Astrocyte (in vitro differentiated cells and primary cell): ENCODE results near the gene COL4A6. TPM values are rescaled to one million over a fixed set of nuclear protein-coding genes. Genes with fewer than 3 reads are reported as not detected.

Source experiments
- DNase-seq: peaks from one replicate; pipeline ENCODE4 v3.0.0-alpha.2; 2010; ENCODE audit warnings: low read depth
- FAIRE-seq: peaks from 2 replicates; lab custom pipeline; 2011; peaks lifted over from hg19 to GRCh38; lab: Jason Lieb, UNC
- H2AFZ ChIP-seq: 2 replicates; pipeline ENCODE4 v1.6.0; 2012; ENCODE audit warnings: low read depth, low read length, inconsistent platforms
- H3K27ac ChIP-seq: 2 replicates; pipeline ENCODE4 v1.5.1; 2011; ENCODE audit warnings: low read depth, low read length, inconsistent platforms
- H3K27me3 ChIP-seq: 2 replicates; pipeline ENCODE4 v1.6.0; 2011; ENCODE audit warnings: low read length, inconsistent platforms; ENCODE audit not compliant: insufficient read depth
- H3K36me3 ChIP-seq: 2 replicates; pipeline ENCODE4 v1.5.1; 2011; ENCODE audit warnings: low read length, inconsistent platforms; ENCODE audit not compliant: insufficient read depth
- H3K4me1 ChIP-seq: 2 replicates; pipeline ENCODE4 v1.5.1; 2011; ENCODE audit warnings: low read length, inconsistent platforms; ENCODE audit not compliant: insufficient read depth
- H3K4me2 ChIP-seq: 2 replicates; pipeline ENCODE4 v1.6.0; 2012; ENCODE audit warnings: low read length, inconsistent platforms
- H3K4me3 ChIP-seq: 2 replicates; pipeline ENCODE4 v1.5.1; 2011; ENCODE audit warnings: low read depth, mild to moderate bottlenecking, low read length, inconsistent platforms; ENCODE audit not compliant: insufficient read depth
- H3K79me2 ChIP-seq: 2 replicates; pipeline ENCODE4 v1.6.0; 2012; ENCODE audit warnings: mild to moderate bottlenecking, low read length, inconsistent platforms; ENCODE audit not compliant: insufficient read depth
- H3K9ac ChIP-seq: 2 replicates; pipeline ENCODE4 v1.6.0; 2012; ENCODE audit warnings: mild to moderate bottlenecking, low read length, inconsistent platforms
- H3K9me3 ChIP-seq: 2 replicates; pipeline ENCODE4 v1.5.1; 2012; ENCODE audit warnings: low read depth, mild to moderate bottlenecking, low read length, inconsistent platforms; ENCODE audit not compliant: insufficient read depth
- H4K20me1 ChIP-seq: 2 replicates; pipeline ENCODE4 v1.6.0; 2012; ENCODE audit warnings: low read length, inconsistent platforms; ENCODE audit not compliant: insufficient read depth
- H3K27ac Mint-ChIP-seq: one replicate; pipeline ENCODE4 v1.8.0; 2021; ENCODE audit warnings: mild to moderate bottlenecking, mixed read lengths; ENCODE audit not compliant: unreplicated experiment
- H3K27me3 Mint-ChIP-seq: one replicate; pipeline ENCODE4 v1.8.0; 2021; ENCODE audit warnings: low read depth, mixed read lengths; ENCODE audit not compliant: unreplicated experiment
- H3K36me3 Mint-ChIP-seq: one replicate; pipeline ENCODE4 v1.8.0; 2021; ENCODE audit warnings: low read depth, mixed read lengths; ENCODE audit not compliant: unreplicated experiment
- H3K4me1 Mint-ChIP-seq: one replicate; pipeline ENCODE4 v1.8.0; 2021; ENCODE audit warnings: low read depth, mixed read lengths; ENCODE audit not compliant: unreplicated experiment
- H3K4me3 Mint-ChIP-seq: one replicate; pipeline ENCODE4 v1.8.0; 2021; ENCODE audit warnings: mild to moderate bottlenecking, moderate library complexity, mixed read lengths; ENCODE audit not compliant: unreplicated experiment
- H3K9me3 Mint-ChIP-seq: one replicate; pipeline ENCODE4 v1.8.0; 2021; ENCODE audit warnings: mild to moderate bottlenecking, mixed read lengths; ENCODE audit not compliant: unreplicated experiment
- CTCF ChIP-seq: IDR thresholded peaks from 2 replicates; pipeline ENCODE4 v1.5.1; 2011; ENCODE audit warnings: low read depth, mild to moderate bottlenecking, inconsistent platforms, low read length, moderate library complexity; ENCODE audit not compliant: insufficient read depth
- EZH2 ChIP-seq: IDR thresholded peaks from 2 replicates; pipeline ENCODE4 v1.6.1; 2012; ENCODE audit warnings: mild to moderate bottlenecking, low read length, inconsistent platforms; ENCODE audit not compliant: insufficient read depth
- total RNA-seq: library from RNA; stranded (reverse); gene quantifications from 2 replicates; pipeline ENCODE4 v1.2.1, GENCODE V29; 2021

The COL4A6 gene
- total RNA-seq, 1 donor from 2014 or later, result 8.1 TPM

- Mint-ChIP-seq H3K27me3 (no peaks in the 10 kb centered on the region), H3K4me3 (no peak overlapping the region), H3K36me3 (no peaks in the 10 kb centered on the region), H3K9me3 (no peaks in the 10 kb centered on the region), H3K4me1 (peaks cover 11% of the 10 kb centered on the region), H3K27ac (no peak overlapping the region)
- Histone ChIP-seq H3K4me1 (peaks cover 29% of the 10 kb centered on the region), H3K27me3 (no peaks in the 10 kb centered on the region), H2AFZ (no peak overlapping the region), H3K9ac (no peak overlapping the region), H3K4me3 (no peak overlapping the region), H3K79me2 (no peaks in the 10 kb centered on the region), H4K20me1 (no peaks in the 10 kb centered on the region), H3K9me3 (no peaks in the 10 kb centered on the region), H3K36me3 (no peaks in the 10 kb centered on the region), H3K27ac (peak overlapping the region; percentile 89), H3K4me2 (no peak overlapping the region)
- DNase-seq (peak; percentile 3), FAIRE-seq (peak; percentile 97)
- TF ChIP-seq CTCF (no peak), EZH2 (no peak)
Measured at GRCh38 chrX:108310506-108310905, 127.7 kb downstream of the COL4A6 start.

GRCh38 chrX:108309144-108309543 is 129.1 kb downstream of the COL4A6 start:
- peaks cover 11% of the 10 kb centered on the region for H3K4me1 Mint-ChIP-seq
- peak overlapping the region; percentile 67 for H3K9ac ChIP-seq

More at GRCh38 chrX:108309144-108309543, 129.1 kb downstream of the COL4A6 start:
- Mint-ChIP-seq H3K4me3 (no peak overlapping the region), H3K9me3 (no peaks in the 10 kb centered on the region), H3K27me3 (no peaks in the 10 kb centered on the region), H3K36me3 (no peaks in the 10 kb centered on the region), H3K27ac (no peak overlapping the region)
- TF ChIP-seq EZH2 (no peak), CTCF (no peak)
- Histone ChIP-seq H3K27me3 (no peaks in the 10 kb centered on the region), H3K9me3 (no peaks in the 10 kb centered on the region), H3K4me2 (peak overlapping the region; percentile 59), H3K36me3 (no peaks in the 10 kb centered on the region), H2AFZ (no peak overlapping the region), H3K79me2 (no peaks in the 10 kb centered on the region), H3K4me3 (no peak overlapping the region), H3K4me1 (peaks cover 29% of the 10 kb centered on the region), H3K27ac (peak overlapping the region; percentile 89), H4K20me1 (no peaks in the 10 kb centered on the region)
- DNase-seq (peak; percentile 85), FAIRE-seq (peak; percentile 9)
